Glutamatergic neuron (in vitro differentiated cells): ENCODE results near the gene GREB1. TPM values are rescaled to one million over a fixed set of nuclear protein-coding genes. Genes with fewer than 3 reads are reported as not detected.

ENCODE experiments used
- DNase-seq: peaks from one replicate; pipeline ENCODE4 v3.0.0; 2022
- H3K27ac Mint-ChIP-seq: one replicate; pipeline ENCODE4 v1.8.0; 2020; ENCODE audit warnings: mild to moderate bottlenecking, mixed read lengths, inconsistent platforms; ENCODE audit not compliant: unreplicated experiment
- H3K27me3 Mint-ChIP-seq: one replicate; pipeline ENCODE4 v1.8.0; 2020; ENCODE audit warnings: mild to moderate bottlenecking, moderate library complexity, mixed read lengths, inconsistent platforms; ENCODE audit not compliant: unreplicated experiment
- H3K36me3 Mint-ChIP-seq: one replicate; pipeline ENCODE4 v1.8.0; 2020; ENCODE audit warnings: mild to moderate bottlenecking, mixed read lengths, inconsistent platforms; ENCODE audit not compliant: unreplicated experiment
- H3K4me1 Mint-ChIP-seq: one replicate; pipeline ENCODE4 v1.8.0; 2020; ENCODE audit warnings: mild to moderate bottlenecking, low read depth, mixed read lengths, inconsistent platforms; ENCODE audit not compliant: unreplicated experiment
- H3K4me3 Mint-ChIP-seq: one replicate; pipeline ENCODE4 v1.8.0; 2020; ENCODE audit warnings: mild to moderate bottlenecking, mixed read lengths, inconsistent platforms; ENCODE audit not compliant: unreplicated experiment
- H3K9me3 Mint-ChIP-seq: one replicate; pipeline ENCODE4 v1.8.0; 2020; ENCODE audit warnings: mild to moderate bottlenecking, moderate library complexity, mixed read lengths, inconsistent platforms; ENCODE audit not compliant: unreplicated experiment
- total RNA-seq: library from RNA; stranded (reverse); fragmentation: NEBNext Ultra II Directional; extraction: Animal tissue kit (Norgen Biotek cat#: 25700); gene quantifications from one replicate; pipeline ENCODE4 v1.2.1, GENCODE V29; 2021; ENCODE audit not compliant: unreplicated experiment
- TF ChIP-seq, protein P1 (sequence below): fragments of 200-600 bp; sonication (generic); IDR thresholded peaks from one replicate; pipeline ENCODE4 v1.5.0; 2021; ENCODE audit not compliant: partially characterized antibody, unreplicated experiment

Gene GREB1
- total RNA-seq, 1 donor from 2014 or later = 134 TPM

DNA sequence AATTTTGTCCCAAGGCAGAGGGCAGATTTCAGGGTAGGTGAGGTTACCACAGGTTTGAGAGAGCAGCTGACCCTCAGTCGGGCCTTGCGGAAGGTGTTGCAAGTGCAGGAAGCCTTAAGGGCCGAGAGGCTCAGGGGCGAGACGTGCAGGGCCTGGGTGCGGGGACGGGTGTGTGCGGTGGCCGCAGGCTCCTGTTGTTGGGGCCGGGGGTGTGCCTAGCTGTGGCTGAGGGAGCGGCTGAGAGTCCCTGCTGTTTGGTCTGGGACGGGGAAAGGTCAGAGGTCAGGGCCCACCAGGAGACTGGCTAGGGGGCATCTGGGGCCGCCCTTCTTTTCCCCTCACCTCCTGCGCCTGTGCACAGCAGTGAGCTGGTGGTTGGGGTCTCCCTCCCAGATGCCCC, 83.7 kb downstream of the GREB1 start:
- Mint-ChIP-seq H3K27ac (no peak overlapping the region), H3K27me3 (peaks cover 8% of the 10 kb centered on the region), H3K36me3 (peaks cover 11% of the 10 kb centered on the region), H3K9me3 (no peaks in the 10 kb centered on the region), H3K4me1 (no peaks in the 10 kb centered on the region), H3K4me3 (no peak overlapping the region)
- TF ChIP-seq, protein P1, sequence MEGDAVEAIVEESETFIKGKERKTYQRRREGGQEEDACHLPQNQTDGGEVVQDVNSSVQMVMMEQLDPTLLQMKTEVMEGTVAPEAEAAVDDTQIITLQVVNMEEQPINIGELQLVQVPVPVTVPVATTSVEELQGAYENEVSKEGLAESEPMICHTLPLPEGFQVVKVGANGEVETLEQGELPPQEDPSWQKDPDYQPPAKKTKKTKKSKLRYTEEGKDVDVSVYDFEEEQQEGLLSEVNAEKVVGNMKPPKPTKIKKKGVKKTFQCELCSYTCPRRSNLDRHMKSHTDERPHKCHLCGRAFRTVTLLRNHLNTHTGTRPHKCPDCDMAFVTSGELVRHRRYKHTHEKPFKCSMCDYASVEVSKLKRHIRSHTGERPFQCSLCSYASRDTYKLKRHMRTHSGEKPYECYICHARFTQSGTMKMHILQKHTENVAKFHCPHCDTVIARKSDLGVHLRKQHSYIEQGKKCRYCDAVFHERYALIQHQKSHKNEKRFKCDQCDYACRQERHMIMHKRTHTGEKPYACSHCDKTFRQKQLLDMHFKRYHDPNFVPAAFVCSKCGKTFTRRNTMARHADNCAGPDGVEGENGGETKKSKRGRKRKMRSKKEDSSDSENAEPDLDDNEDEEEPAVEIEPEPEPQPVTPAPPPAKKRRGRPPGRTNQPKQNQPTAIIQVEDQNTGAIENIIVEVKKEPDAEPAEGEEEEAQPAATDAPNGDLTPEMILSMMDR = no peak
- DNase-seq = no peak

DNA sequence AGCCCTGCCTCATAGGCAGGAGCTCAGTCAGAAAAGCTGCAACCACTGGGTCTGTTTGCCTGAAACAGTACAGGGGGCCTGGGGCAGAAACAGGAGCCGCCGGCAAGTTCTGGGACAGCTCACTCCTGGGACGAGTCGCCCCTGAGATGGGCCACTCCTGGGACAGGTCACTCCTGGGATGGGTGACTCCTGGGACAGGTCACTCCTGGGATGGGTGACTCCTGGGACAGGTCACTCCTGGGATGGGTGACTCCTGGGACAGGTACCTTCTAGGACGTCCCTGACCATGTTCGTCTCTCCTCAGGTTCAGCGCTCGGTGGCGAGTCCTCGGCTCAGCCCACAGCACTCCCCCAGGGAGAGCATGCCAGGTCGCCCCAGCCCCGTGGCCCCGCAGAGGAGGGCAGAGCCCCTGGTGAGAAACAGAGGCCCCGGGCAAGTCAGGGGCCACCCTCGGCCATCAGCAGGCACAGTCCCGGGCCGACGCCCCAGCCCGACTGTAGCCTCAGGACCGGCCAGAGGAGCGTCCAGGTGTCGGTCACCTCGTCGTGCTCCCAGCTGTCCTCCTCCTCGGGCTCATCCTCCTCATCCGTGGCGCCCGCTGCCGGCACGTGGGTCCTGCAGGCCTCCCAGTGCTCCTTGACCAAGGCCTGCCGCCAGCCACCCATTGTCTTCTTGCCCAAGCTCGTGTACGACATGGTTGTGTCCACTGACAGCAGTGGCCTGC, 84.3 kb downstream of the GREB1 start:
- peaks cover 11% of the 10 kb centered on the region for H3K36me3 Mint-ChIP-seq
- H3K4me3 Mint-ChIP-seq = no peak overlapping the region
- DNase-seq = no peak
- H3K27ac Mint-ChIP-seq = no peak overlapping the region
- H3K9me3 Mint-ChIP-seq = no peaks in the 10 kb centered on the region
- H3K4me1 Mint-ChIP-seq = no peaks in the 10 kb centered on the region
- TF ChIP-seq, protein P1 = no peak
- peaks cover 8% of the 10 kb centered on the region for H3K27me3 Mint-ChIP-seq

DNA sequence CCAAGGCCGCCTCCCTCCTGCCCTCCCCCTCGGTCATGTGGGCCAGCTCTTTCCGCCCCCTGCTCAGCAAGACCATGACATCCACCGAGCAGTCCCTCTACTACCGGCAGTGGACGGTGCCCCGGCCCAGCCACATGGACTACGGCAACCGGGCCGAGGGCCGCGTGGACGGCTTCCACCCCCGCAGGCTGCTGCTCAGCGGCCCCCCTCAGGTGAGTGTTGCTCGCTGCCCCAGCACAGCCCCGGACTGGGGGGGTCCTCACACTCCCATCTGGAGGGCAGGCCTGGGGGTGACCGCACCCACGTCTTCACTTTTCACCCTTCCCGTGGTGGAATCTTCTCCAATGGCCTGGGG, 84.8 kb downstream of the GREB1 start:
- peaks cover 11% of the 10 kb centered on the region for H3K36me3 Mint-ChIP-seq
- no peak overlapping the region for H3K27ac Mint-ChIP-seq
- no peak overlapping the region for H3K4me3 Mint-ChIP-seq
- peaks cover 8% of the 10 kb centered on the region for H3K27me3 Mint-ChIP-seq
- DNase-seq = no peak
- no peaks in the 10 kb centered on the region for H3K4me1 Mint-ChIP-seq
- no peaks in the 10 kb centered on the region for H3K9me3 Mint-ChIP-seq
- TF ChIP-seq, protein P1 = no peak

DNA sequence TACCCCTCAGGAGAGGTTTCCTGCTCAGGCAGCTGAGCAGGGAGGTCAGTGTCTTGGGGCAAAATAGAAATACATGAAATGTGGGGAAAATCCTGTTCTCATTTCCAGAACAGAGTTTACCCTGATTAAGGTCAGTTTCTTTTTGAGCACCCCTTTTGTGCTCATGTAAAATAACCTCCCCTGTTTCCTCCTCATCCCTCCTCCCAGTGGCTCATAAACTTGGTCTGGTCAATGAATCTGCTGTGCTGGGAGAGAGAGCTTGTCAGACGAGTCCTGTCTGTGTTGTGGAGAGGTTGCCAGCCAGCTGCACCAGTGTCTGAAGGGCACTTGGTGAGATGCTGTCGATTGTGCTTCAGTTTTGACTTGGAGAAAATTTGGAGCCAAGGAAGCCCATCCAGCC, 87.6 kb downstream of the GREB1 start:
- peaks cover 8% of the 10 kb centered on the region for H3K27me3 Mint-ChIP-seq
- peaks cover 25% of the 10 kb centered on the region for H3K36me3 Mint-ChIP-seq
- H3K4me1 Mint-ChIP-seq = no peaks in the 10 kb centered on the region
- TF ChIP-seq, protein P1 = no peak
- no peaks in the 10 kb centered on the region for H3K9me3 Mint-ChIP-seq
- DNase-seq = no peak
- no peak overlapping the region for H3K27ac Mint-ChIP-seq
- H3K4me3 Mint-ChIP-seq = no peak overlapping the region

DNA sequence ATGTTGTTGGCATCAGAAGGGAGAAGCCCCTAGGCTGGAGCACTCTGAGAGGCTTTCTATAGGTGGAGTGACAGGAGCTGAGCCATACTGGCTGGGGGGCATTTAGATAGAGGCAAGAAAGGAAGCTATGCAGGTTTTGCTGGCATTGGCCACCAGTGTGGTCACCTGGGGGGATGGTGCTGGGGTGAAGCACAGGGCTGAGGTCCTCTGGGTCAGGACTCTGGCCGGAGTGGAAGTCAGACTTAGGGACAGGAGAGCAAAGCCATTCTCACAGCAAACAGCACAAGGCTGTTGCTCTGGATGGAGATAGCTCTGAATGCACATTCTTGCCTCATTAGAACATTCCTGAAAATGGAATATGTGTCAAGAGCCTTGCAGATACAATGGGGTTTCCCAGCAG, 88.8 kb downstream of the GREB1 start:
- Mint-ChIP-seq H3K4me1 (no peaks in the 10 kb centered on the region), H3K4me3 (no peak overlapping the region), H3K27me3 (no peaks in the 10 kb centered on the region), H3K36me3 (peaks cover 31% of the 10 kb centered on the region), H3K9me3 (no peaks in the 10 kb centered on the region), H3K27ac (no peak overlapping the region)
- TF ChIP-seq, protein P1 = no peak
- no peak for DNase-seq
